GM21447 (cell line): ENCODE measurements around the gene TIMM10B.

Experiments used
- ATAC-seq: cut with Tn5 transposase; IDR thresholded peaks from one replicate; pipeline ENCODE4 v1.9.1; 2021; ENCODE audit not compliant: unreplicated experiment

The TIMM10B gene

GRCh38 chr11:6469599-6469998, 11.7 kb upstream of the TIMM10B start:
- no peak for ATAC-seq

DNA sequence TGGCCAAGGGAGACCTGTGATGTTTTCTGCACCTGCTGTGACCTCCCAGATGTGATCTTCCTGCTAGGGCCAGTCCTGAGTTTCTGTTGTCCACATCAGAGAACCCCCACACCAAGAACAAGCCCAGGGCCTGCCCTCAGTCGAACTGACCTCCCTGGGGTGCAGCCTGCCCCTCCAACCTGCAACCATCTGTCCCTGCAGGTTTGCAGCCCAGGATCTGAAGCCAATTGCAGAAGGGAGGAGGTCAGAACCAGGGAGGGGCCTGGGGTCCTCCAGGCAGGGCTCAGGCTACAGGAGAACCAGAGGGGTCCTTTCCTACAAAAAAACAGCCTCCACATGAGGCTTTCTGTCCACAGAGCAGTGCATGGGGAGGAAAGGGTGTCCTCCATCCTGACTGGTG, 8.4 kb upstream of the TIMM10B start:
- no peak for ATAC-seq

DNA sequence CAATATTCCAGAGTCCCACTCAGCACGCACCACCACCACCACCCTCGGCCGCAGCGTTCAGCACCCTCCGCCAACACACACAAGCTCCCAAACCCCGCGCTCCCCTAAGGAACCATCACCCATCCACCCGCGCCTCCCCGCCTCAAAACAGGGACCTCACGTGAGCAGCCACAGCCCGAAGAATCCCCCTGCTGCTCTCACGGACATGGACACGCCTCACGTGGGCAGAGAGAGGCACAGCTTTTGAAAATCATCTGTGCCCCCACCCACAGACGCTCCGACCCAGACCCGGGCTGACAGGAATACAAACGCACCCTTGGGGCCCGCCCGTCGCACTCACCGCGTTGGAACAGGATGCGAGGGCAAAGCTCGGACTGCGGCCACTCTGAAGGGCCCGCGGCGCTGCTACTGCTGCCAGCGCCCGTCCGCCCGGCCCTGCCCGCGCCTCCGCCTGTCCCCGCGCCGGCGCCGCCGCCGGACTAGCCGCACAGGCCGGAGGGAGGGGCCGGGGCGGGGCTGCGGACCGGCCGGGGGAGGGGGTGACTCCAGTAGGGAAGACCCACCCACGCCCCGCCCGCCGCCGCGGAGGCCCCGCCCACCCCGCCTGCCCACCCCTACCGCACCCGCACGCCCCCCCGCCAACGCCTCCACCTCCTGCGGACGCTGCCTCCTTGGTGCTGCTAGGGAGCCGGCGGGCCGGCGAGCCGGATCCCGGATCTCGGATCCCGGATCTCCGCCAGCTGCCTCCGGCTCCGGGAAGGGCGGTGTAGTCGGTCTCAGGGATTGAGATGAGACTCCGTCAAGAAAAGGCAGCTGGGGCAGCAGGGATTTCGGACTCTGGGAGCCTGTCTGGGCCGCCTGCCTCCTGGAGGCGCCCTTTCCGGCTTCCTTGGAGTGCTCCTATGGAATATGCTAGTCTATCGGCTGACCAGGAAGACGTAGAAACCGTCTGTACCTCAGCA, 7.6 kb upstream of the TIMM10B start, which contains the start of gene TRIM3:
TSS of gene TRIM3 (minus strand) at position 491 of the 962 bp plus-strand sequence. CDS start 8,246 bp downstream, outside the sequence.
- peak; percentile 49 for ATAC-seq

- no peak for ATAC-seq
These were observed 6.9 kb upstream of the TIMM10B start for GRCh38 chr11:6474413-6474792.

DNA sequence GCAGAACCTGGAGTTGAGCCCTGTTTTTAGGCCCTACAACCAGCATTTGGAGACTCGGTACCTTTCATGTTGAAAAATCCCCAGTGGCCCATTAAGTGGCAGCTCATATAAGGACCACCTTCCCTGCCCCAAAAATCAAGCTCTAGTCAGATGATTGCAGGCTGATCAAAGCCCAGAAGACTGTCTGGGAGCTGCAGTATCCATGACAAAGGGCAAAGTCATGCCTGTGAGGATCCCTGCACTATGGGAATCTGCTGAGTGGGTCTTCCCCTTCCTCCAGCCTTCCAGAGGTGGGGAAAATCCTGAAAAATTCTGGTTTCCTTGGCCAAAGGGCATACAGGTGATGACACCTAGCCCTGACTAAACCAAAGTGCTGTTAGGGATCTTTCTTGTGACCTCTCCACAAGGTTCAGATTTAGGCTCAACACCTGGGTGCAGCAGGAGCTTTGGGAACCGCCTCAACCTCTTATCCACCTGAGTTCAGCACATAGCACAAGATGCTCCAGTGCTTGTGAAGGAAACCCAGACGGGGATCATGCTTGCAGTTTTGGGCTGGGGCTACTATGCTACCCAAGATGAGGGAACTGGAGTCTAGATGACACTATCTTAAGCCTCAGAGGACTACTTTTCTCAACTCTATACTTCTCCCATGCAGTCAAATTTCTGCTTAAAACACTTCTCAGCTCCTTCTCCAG, 6.3 kb upstream of the TIMM10B start:
- ATAC-seq = no peak

DNA sequence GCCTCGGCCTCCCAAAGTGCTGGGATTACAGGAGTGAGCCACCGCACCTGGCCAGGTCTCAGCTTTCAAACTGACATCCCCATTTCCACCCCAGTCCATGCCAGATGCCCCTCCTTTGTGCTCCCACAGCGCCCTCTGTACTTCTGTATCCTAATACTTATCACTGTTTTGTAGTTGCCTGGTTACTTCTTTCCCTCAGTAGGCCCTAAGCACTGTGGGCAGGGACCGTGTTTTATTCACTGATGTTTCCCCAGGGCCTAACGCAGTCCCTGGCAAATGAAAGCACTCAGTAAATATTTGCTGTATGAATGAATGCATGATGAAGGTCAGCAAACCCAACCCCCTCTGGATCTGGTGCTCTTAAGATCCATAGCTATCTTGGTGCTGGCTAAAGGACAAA, 5.4 kb upstream of the TIMM10B start:
- no peak for ATAC-seq

DNA sequence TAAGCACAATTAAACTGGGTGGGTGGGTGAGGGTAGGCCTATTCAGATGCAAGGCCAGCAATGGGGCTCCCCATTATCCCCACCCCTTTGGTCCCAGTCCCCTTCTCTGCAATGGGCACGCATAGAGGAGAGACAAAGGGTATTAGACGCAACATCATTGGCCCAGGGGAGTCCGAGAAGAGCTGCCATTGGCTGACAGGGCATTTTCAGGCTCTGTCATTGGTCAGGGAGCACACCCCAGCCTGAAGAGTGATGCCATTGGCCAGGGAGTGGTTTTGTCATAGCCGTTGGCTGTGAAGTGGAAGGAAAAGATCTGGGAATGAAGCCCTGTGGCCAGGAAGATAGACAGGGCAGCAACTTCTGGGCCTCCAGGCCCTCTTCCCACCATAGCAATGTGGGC, 4.7 kb upstream of the TIMM10B start:
- no peak for ATAC-seq

- no peak for ATAC-seq
These were observed 894 bp upstream of the TIMM10B start for GRCh38 chr11:6480299-6480914.

DNA sequence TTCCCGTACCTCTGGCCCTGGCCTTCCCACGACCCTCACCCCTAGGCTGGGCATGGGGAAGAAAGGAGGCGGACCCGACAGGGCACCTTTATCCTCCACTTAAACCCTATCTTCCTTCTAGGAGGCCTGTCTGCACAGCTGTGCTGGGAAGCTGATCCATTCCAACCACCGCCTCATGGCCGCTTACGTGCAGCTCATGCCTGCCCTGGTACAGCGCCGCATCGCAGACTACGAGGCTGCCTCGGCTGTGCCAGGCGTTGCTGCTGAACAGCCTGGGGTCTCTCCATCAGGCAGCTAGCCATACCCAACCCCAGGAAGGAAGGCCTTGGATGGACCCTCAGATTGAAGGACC, 599 bp downstream of the TIMM10B start:
- no peak for ATAC-seq

GRCh38 chr11:6482441-6482840, 1.1 kb downstream of the TIMM10B start:
- no peak for ATAC-seq

DNA sequence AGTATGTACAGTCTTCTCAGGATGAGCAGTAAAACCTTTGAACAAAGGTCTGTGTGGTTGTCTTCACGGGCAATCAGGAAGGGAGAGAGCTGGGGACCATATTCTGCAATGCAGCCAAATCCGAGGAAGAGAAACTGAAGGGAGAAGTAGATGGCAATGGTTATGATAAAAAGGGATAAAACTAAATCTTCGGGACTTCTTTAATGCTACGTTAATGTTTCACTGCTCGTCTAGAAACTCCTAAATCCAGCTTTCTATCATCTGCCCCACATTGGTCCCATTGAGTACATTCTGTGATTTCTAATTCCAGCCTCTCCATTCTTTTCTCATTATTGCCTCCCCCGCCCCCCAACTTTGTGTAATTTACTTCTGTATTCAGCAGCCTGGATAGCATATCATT, 1.7 kb downstream of the TIMM10B start:
- no peak for ATAC-seq

- no peak for ATAC-seq
These were observed 4.4 kb downstream of the TIMM10B start for GRCh38 chr11:6485661-6486060.

DNA sequence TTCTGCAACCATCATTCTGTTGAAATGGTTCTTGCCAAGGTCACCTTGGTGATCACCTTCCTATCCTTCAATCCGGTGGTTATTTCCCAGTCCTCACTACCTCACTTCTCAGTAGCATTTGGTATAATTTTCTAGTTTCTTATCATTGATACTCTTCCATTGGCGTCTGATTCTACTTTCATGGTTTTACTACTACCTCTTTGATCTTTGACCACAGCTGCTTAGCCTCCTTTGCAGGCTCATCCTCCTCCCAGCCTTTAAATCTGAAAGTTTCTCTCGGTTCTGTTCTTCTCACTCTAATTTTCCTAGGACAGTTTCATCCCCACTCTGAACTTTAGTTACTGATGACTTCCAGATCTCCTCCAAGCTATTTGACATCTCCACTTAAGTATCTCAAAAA, 5.0 kb downstream of the TIMM10B start:
- no peak for ATAC-seq

- ATAC-seq = no peak
These were observed 5.6 kb downstream of the TIMM10B start for GRCh38 chr11:6486938-6487337.

- ATAC-seq = no peak
These were observed 7.0 kb downstream of the TIMM10B start for GRCh38 chr11:6488342-6488741.

GRCh38 chr11:6488821-6489220, 7.5 kb downstream of the TIMM10B start:
- ATAC-seq = no peak

GRCh38 chr11:6489306-6489705, 8.0 kb downstream of the TIMM10B start:
- ATAC-seq = no peak

GRCh38 chr11:6497069-6497839, 16.0 kb downstream of the TIMM10B start, which contains the start of gene DNHD1:
Gene DNHD1, plus strand, starts transcription at chr11:6497280. Its CDS starts 936 bp downstream, at chr11:6498216.
- ATAC-seq = no peak

DNA sequence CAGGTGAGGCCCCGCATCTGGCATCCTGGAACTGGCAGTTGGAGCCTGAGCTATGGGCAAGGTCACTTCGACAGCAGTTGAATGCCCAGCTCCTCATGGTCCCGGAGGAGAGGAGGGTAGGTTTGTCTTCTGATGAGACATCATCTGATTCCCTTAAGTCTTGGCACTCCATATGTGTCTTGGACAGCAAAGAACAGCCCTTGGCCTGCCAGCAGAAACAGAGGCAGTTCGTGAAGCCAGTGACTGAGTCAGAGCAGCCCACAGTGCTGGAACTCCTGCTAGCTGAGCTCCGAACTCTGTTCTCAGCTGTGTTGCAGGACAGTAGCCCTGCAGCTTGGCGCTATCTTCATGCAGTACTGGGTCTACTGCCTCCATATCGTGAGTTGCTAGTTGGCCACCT, 16.8 kb downstream of the TIMM10B start:
- ATAC-seq = no peak

DNA sequence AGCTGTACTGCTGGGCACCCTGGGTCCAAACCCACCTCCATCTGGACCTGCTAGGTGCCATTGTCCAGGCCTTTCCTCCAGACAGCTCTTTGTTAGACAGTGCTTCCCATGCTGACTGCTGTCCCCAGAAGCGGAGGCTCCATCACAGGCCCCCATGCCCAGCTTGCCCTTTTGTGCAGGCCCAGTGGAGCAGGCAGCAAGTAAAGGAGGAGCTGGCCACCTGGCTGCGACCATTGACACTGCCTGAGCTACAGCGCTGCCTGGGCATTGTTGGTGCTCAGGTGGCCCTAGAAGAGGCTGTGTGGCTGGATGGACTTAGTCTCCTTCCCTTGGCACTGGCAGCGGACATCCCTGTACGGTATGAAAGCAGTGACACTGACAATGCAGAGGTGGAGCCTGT, 17.2 kb downstream of the TIMM10B start:
- no peak for ATAC-seq

- ATAC-seq = no peak
These were observed 21.1 kb downstream of the TIMM10B start for GRCh38 chr11:6502382-6502781.
